HepG2 (cell line): ENCODE data around the gene KCND1. TPM values are rescaled to one million over a fixed set of nuclear protein-coding genes. Genes with fewer than 3 reads are reported as not detected.

ENCODE experiments used
- BCL6 ChIP-seq: IDR thresholded peaks from 2 replicates; pipeline ENCODE4 v1.6.1; 2016; ENCODE audit warnings: missing genetic modification reagents, missing compliant biosample characterization
- CREM ChIP-seq, 2 experiments: sonication (generic) in 1 of 2; formaldehyde crosslinking in 1 of 2; IDR thresholded peaks; 2 replicates each; pipeline versions ENCODE4 v1.4.0 to v1.6.1; 2016 to 2020; ENCODE audit warnings: antibody characterized with exemption in 1 of 2, mild to moderate bottlenecking in 1 of 2, missing genetic modification reagents in 1 of 2
- ELF4 ChIP-seq: sonication (generic); formaldehyde crosslinking; IDR thresholded peaks from 2 replicates; pipeline ENCODE4 v1.5.0; 2020; ENCODE audit warnings: missing genetic modification reagents, mild to moderate bottlenecking, moderate library complexity, borderline replicate concordance
- EP300 ChIP-seq, 3 experiments: sonication (generic) in 1 of 3; formaldehyde crosslinking in 1 of 3; IDR thresholded peaks; 2 replicates each; pipeline versions ENCODE4 v1.5.1 to v1.6.1; 2011 to 2020; ENCODE audit warnings: low read depth in 2 of 3, low read length in 2 of 3, borderline replicate concordance in 1 of 3, improper control_type of control experiment in 1 of 3, mild to moderate bottlenecking in 1 of 3, missing genetic modification reagents in 1 of 3, moderate library complexity in 1 of 3
- GATAD1 ChIP-seq: IDR thresholded peaks from 2 replicates; pipeline ENCODE4 v1.6.1; 2016; ENCODE audit warnings: missing genetic modification reagents, missing compliant biosample characterization
- HDAC2 ChIP-seq: sonication (generic); formaldehyde crosslinking; IDR thresholded peaks from 2 replicates; pipeline ENCODE4 v1.4.0; 2020; ENCODE audit warnings: missing genetic modification reagents
- HNF4A ChIP-seq: sonication (generic); formaldehyde crosslinking; IDR thresholded peaks from 2 replicates; pipeline ENCODE4 v1.4.0; 2020; ENCODE audit warnings: missing genetic modification reagents
- KLF6 ChIP-seq: IDR thresholded peaks from 2 replicates; pipeline ENCODE4 v1.8.0; 2016; ENCODE audit warnings: missing biosample characterization, missing genetic modification reagents
- KMT2A ChIP-seq: sonication (generic); formaldehyde crosslinking; IDR thresholded peaks from 2 replicates; pipeline ENCODE4 v1.4.0; 2020; ENCODE audit warnings: missing genetic modification reagents
- NCOR1 ChIP-seq: fragments of 200-600 bp; sonication (generic); IDR thresholded peaks from 2 replicates; pipeline ENCODE4 v1.7.0; 2017; ENCODE audit warnings: antibody characterized with exemption, low read length, borderline replicate concordance
- NFE2L1 ChIP-seq: sonication (generic); formaldehyde crosslinking; IDR thresholded peaks from 2 replicates; pipeline ENCODE4 v1.4.0; 2020; ENCODE audit warnings: missing genetic modification reagents, mild to moderate bottlenecking, borderline replicate concordance
- RXRA ChIP-seq: sonication (generic); formaldehyde crosslinking; IDR thresholded peaks from 2 replicates; pipeline ENCODE4 v1.5.1; 2020; ENCODE audit warnings: missing genetic modification reagents
- SKI ChIP-seq: fragments of 450-650 bp; IDR thresholded peaks from one replicate; pipeline ENCODE4 v1.6.1; 2018; ENCODE audit warnings: mild to moderate bottlenecking; ENCODE audit not compliant: partially characterized antibody
- ZNF619 ChIP-seq: sonication (generic); formaldehyde crosslinking; IDR thresholded peaks from 2 replicates; pipeline ENCODE4 v1.4.0; 2020; ENCODE audit warnings: mild to moderate bottlenecking, missing genetic modification reagents
- polyA plus RNA-seq, 8 experiments: library from polyadenylated mRNA; depleted of rRNA in 3 of 8; stranded (reverse) in 7 of 8; unstranded in 1 of 8; fragments of >200 nt; fragmentation: Illumina TruSeq in 4 of 8; extraction: Trizol in 4 of 8; gene quantifications; 2 replicates each; pipeline versions ENCODE4 v1.2.1 to v1.2.3, GENCODE V29; 2011 to 2016; ENCODE audit warnings: low read depth in 4 of 8, missing spikeins in 1 of 8, mixed read lengths in 1 of 8; ENCODE audit not compliant: insufficient read depth in 1 of 8
- total RNA-seq, 5 experiments: library from RNA; depleted of rRNA; stranded (reverse); fragments of >200 nt; fragmentation: Illumina TruSeq; extraction: Trizol; gene quantifications; 2 replicates each; pipeline ENCODE4 v1.2.3, GENCODE V29; 2016; ENCODE audit warnings: low read depth in 1 of 5
- TF ChIP-seq, protein P1 (sequence below), 2 experiments: fragments of 450-650 bp in 1 of 2; sonication (generic) in 1 of 2; formaldehyde crosslinking in 1 of 2; IDR thresholded peaks; 2 replicates each; pipeline versions ENCODE4 v1.6.1 to v1.8.0; 2016 to 2022; ENCODE audit warnings: antibody characterized with exemption in 1 of 2, mild to moderate bottlenecking in 1 of 2, missing genetic modification reagents in 1 of 2
- TF ChIP-seq, protein P2 (sequence below): sonication (generic); formaldehyde crosslinking; IDR thresholded peaks from 2 replicates; pipeline ENCODE4 v1.8.0; 2023; ENCODE audit warnings: mild to moderate bottlenecking, missing genetic modification reagents

Gene KCND1
- total and polyA plus RNA-seq, 2 of the 13 experiments (the other 11 are each of a cell fraction or from before 2014, with no cell fraction given), result 0.07 to 0.30 TPM

DNA sequence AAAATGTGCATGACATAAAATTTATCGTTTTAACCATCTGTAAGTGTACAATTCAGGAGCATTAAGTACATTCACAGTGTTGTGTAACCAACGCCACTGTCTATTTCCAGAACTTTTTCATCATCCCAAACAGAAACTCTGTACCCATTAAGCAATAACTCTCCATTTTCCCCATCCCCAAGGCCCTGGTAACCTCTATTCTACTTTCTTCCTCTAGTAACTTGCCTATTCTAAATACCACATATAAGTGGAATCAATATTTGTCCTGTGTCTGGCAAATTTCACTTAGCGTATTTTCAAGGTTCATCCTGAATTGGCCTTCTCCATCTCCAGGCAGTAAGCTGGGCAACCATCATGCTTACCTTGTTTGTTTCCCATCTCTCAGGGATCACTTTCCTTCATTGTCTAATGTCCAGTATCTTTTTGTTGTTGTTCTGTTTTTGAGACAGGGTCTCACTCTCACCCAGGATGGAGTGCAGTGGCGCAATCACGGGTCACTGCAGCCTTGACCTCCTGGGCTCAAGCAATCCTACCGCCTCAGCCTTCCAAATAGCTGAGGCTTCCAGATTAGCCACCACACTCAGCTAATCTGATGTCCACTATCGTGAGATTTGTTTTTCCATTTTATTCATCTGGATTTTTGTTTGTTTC, 48.1 kb upstream of the KCND1 start (continued):
- TF ChIP-seq, protein P1, sequence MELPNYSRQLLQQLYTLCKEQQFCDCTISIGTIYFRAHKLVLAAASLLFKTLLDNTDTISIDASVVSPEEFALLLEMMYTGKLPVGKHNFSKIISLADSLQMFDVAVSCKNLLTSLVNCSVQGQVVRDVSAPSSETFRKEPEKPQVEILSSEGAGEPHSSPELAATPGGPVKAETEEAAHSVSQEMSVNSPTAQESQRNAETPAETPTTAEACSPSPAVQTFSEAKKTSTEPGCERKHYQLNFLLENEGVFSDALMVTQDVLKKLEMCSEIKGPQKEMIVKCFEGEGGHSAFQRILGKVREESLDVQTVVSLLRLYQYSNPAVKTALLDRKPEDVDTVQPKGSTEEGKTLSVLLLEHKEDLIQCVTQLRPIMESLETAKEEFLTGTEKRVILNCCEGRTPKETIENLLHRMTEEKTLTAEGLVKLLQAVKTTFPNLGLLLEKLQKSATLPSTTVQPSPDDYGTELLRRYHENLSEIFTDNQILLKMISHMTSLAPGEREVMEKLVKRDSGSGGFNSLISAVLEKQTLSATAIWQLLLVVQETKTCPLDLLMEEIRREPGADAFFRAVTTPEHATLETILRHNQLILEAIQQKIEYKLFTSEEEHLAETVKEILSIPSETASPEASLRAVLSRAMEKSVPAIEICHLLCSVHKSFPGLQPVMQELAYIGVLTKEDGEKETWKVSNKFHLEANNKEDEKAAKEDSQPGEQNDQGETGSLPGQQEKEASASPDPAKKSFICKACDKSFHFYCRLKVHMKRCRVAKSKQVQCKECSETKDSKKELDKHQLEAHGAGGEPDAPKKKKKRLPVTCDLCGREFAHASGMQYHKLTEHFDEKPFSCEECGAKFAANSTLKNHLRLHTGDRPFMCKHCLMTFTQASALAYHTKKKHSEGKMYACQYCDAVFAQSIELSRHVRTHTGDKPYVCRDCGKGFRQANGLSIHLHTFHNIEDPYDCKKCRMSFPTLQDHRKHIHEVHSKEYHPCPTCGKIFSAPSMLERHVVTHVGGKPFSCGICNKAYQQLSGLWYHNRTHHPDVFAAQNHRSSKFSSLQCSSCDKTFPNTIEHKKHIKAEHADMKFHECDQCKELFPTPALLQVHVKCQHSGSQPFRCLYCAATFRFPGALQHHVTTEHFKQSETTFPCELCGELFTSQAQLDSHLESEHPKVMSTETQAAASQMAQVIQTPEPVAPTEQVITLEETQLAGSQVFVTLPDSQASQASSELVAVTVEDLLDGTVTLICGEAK (IDR thresholded peaks at IDR 0.05), result no peak
- TF ChIP-seq, protein P1 (CRISPR knock-in tag; IDR thresholded peaks at IDR 0.05), result no peak
- TF ChIP-seq HDAC2 (CRISPR knock-in tag), result peak; percentile 41; the same call in 1 of the 2 replicates
- TF ChIP-seq SKI, result peak; percentile 64
- no peak for TF ChIP-seq KLF6 (CRISPR knock-in tag)
- TF ChIP-seq, protein P2, sequence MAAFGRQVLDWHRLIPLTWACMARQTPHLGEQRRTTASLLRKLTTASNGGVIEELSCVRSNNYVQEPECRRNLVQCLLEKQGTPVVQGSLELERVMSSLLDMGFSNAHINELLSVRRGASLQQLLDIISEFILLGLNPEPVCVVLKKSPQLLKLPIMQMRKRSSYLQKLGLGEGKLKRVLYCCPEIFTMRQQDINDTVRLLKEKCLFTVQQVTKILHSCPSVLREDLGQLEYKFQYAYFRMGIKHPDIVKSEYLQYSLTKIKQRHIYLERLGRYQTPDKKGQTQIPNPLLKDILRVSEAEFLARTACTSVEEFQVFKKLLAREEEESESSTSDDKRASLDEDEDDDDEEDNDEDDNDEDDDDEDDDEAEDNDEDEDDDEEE, result no peak
- peak in 1 of 2 experiments; percentile 51; a peak in 1 of 4 replicates for TF ChIP-seq EP300 (IDR thresholded peaks at IDR 0.05; ENCODE audit: low read depth in 2 of 2, low read length in 2 of 2)
- no peak for TF ChIP-seq EP300 (CRISPR knock-in tag; IDR thresholded peaks at IDR 0.05; ENCODE audit: borderline replicate concordance)
- TF ChIP-seq NCOR1, result peak; percentile 53; the same call in 1 of the 2 replicates
- TF ChIP-seq BCL6 (CRISPR knock-in tag), result peak; percentile 81
- TF ChIP-seq ELF4, result no peak
- TF ChIP-seq ZNF619 (CRISPR knock-in tag), result no peak
- TF ChIP-seq RXRA (CRISPR knock-in tag), result peak; percentile 30; the same call in 1 of the 2 replicates
- no peak for TF ChIP-seq KMT2A (CRISPR knock-in tag)
- TF ChIP-seq CREM (IDR thresholded peaks at IDR 0.05), result peak; percentile 43; the same call in 1 of the 2 replicates
- TF ChIP-seq CREM (CRISPR knock-in tag; IDR thresholded peaks at IDR 0.05), result no peak
- TF ChIP-seq NFE2L1 (CRISPR knock-in tag), result no peak
- TF ChIP-seq GATAD1 (CRISPR knock-in tag), result 0 out of 2 replicates have a peak, but pooled peaks have one; percentile 25
- TF ChIP-seq HNF4A (CRISPR knock-in tag), result peak; percentile 61
